Measurements from ENCODE around the gene GOT2.

GRCh38 chr16:58727028-58727781 lies 6.9 kb downstream of the GOT2 start:
- no peak for TF ChIP-seq POLR2A (IDR thresholded peaks at IDR 0.05)
- no peak for TF ChIP-seq CTCF (IDR thresholded peaks at IDR 0.05)

All from breast epithelium (tissue), 3 donors.